HEK293 (cell line): ENCODE data around the gene TLE1.

ENCODE experiments used
- CTCF ChIA-PET: fragments of 350-600 bp; formaldehyde crosslinking; extraction: SDS; loops from one replicate; lab custom pipeline; 2021; ENCODE audit warnings: antibody characterized with exemption; lab: Yijun Ruan, JAX
- POLR2A ChIA-PET: fragments of 300-600 bp; formaldehyde crosslinking; extraction: SDS; loops from one replicate; lab custom pipeline; 2020; ENCODE audit warnings: antibody characterized with exemption, inconsistent platforms; lab: Yijun Ruan, JAX
- H3K27ac ChIP-seq: fragments of 200-500 bp; sonication (Bioruptor generic); 2 replicates; pipeline ENCODE4 v1.5.1; 2014; ENCODE audit warnings: low read depth, low read length, control low read depth, inconsistent platforms; ENCODE audit errors: extremely low read depth
- H3K36me3 ChIP-seq, 2 experiments: fragments of 200-500 bp in 1 of 2; sonication (Bioruptor generic) in 1 of 2; 1 replicate in 1 of 2; 2 replicates in 1 of 2; pipeline ENCODE4 v1.5.1; 2014 to 2017; ENCODE audit warnings: inconsistent platforms in 2 of 2, low read length in 2 of 2; ENCODE audit not compliant: control insufficient read depth in 2 of 2, insufficient read depth in 1 of 2
- H3K4me1 ChIP-seq: fragments of 200-500 bp; sonication (Bioruptor generic); 2 replicates; pipeline ENCODE4 v1.5.1; 2014; ENCODE audit warnings: mild to moderate bottlenecking, low read length, inconsistent platforms; ENCODE audit not compliant: control insufficient read depth, insufficient read depth
- H3K4me3 ChIP-seq: 2 replicates; pipeline ENCODE4 v1.5.1; 2011; ENCODE audit warnings: low read depth, mild to moderate bottlenecking, control low read depth, low read length, moderate library complexity
- H3K9me3 ChIP-seq: fragments of 200-500 bp; sonication (Bioruptor generic); 2 replicates; pipeline ENCODE4 v1.5.1; 2014; ENCODE audit warnings: low read depth, low read length, inconsistent platforms; ENCODE audit not compliant: control insufficient read depth, insufficient read depth
- GFI1B ChIP-seq: fragments of 450-650 bp; formaldehyde crosslinking; IDR thresholded peaks from 2 replicates; pipeline ENCODE4 v1.5.1; 2016; ENCODE audit warnings: missing biosample characterization, missing genetic modification characterization
- GLIS1 ChIP-seq: fragments of 450-650 bp; formaldehyde crosslinking; IDR thresholded peaks from 2 replicates; pipeline ENCODE4 v1.5.1; 2016; ENCODE audit warnings: missing biosample characterization, missing genetic modification characterization
- IKZF3 ChIP-seq: fragments of 450-650 bp; IDR thresholded peaks from 2 replicates; pipeline ENCODE4 v1.5.0; 2018; ENCODE audit warnings: missing biosample characterization, mild to moderate bottlenecking, missing genetic modification characterization, moderate library complexity
- MEIS1 ChIP-seq: sonication (generic); formaldehyde crosslinking; IDR thresholded peaks from 2 replicates; pipeline ENCODE4 v1.8.1; 2022; ENCODE audit warnings: missing genetic modification reagents, mild to moderate bottlenecking, borderline replicate concordance
- SCRT1 ChIP-seq: fragments of 450-650 bp; formaldehyde crosslinking; IDR thresholded peaks from 2 replicates; pipeline ENCODE4 v1.5.1; 2016; ENCODE audit warnings: missing biosample characterization, missing genetic modification characterization, borderline replicate concordance
- SCRT2 ChIP-seq: fragments of 450-650 bp; formaldehyde crosslinking; IDR thresholded peaks from 2 replicates; pipeline ENCODE4 v1.5.1; 2016; ENCODE audit warnings: missing biosample characterization, missing genetic modification characterization
- SETDB1 ChIP-seq: IDR thresholded peaks from one replicate; pipeline ENCODE4 v1.6.1; 2017; ENCODE audit warnings: mild to moderate bottlenecking, low read length, moderate library complexity, mixed read lengths; ENCODE audit not compliant: insufficient read length
- WT1 ChIP-seq: fragments of 450-650 bp; formaldehyde crosslinking; IDR thresholded peaks from 2 replicates; pipeline ENCODE4 v1.5.1; 2016; ENCODE audit warnings: missing biosample characterization, missing genetic modification characterization
- ZBTB20 ChIP-seq: fragments of 450-650 bp; formaldehyde crosslinking; IDR thresholded peaks from 2 replicates; pipeline ENCODE4 v1.5.1; 2016; ENCODE audit warnings: missing biosample characterization, missing genetic modification characterization
- ZBTB7A ChIP-seq: fragments of 450-650 bp; formaldehyde crosslinking; IDR thresholded peaks from 2 replicates; pipeline ENCODE4 v1.5.1; 2016; ENCODE audit warnings: low read depth, missing biosample characterization, missing genetic modification characterization
- ZNF138 ChIP-seq: fragments of 450-650 bp; formaldehyde crosslinking; IDR thresholded peaks from 2 replicates; pipeline ENCODE4 v1.5.1; 2016; ENCODE audit warnings: missing biosample characterization, missing genetic modification characterization, borderline replicate concordance
- ZNF169 ChIP-seq: fragments of 450-650 bp; formaldehyde crosslinking; IDR thresholded peaks from 2 replicates; pipeline ENCODE4 v1.5.1; 2016; ENCODE audit warnings: missing biosample characterization, missing genetic modification characterization
- ZNF174 ChIP-seq: fragments of 450-650 bp; formaldehyde crosslinking; IDR thresholded peaks from 2 replicates; pipeline ENCODE4 v1.5.0; 2017; ENCODE audit warnings: missing biosample characterization, mild to moderate bottlenecking, missing genetic modification characterization
- ZNF19 ChIP-seq: fragments of 450-650 bp; formaldehyde crosslinking; IDR thresholded peaks from 2 replicates; pipeline ENCODE4; 2016; ENCODE audit warnings: missing biosample characterization, missing genetic modification characterization, low read depth
- ZNF202 ChIP-seq: fragments of 450-650 bp; formaldehyde crosslinking; IDR thresholded peaks from 2 replicates; pipeline ENCODE4 v1.5.1; 2016; ENCODE audit warnings: missing biosample characterization, missing genetic modification characterization, borderline replicate concordance
- ZNF248 ChIP-seq: fragments of 450-650 bp; formaldehyde crosslinking; IDR thresholded peaks from 2 replicates; pipeline ENCODE4 v1.5.1; 2017; ENCODE audit warnings: missing biosample characterization, missing genetic modification characterization
- ZNF473 ChIP-seq: fragments of 450-650 bp; formaldehyde crosslinking; IDR thresholded peaks from 2 replicates; pipeline ENCODE4 v1.5.1; 2017; ENCODE audit warnings: missing biosample characterization, missing genetic modification characterization
- ZNF501 ChIP-seq: fragments of 450-650 bp; formaldehyde crosslinking; IDR thresholded peaks from 2 replicates; pipeline ENCODE4 v1.5.1; 2016; ENCODE audit warnings: missing biosample characterization, missing genetic modification characterization
- ZNF514 ChIP-seq: fragments of 450-650 bp; formaldehyde crosslinking; IDR thresholded peaks from 2 replicates; pipeline ENCODE4 v1.5.1; 2016; ENCODE audit warnings: missing biosample characterization, missing genetic modification characterization
- ZNF521 ChIP-seq: fragments of 450-650 bp; formaldehyde crosslinking; IDR thresholded peaks from 2 replicates; pipeline ENCODE4 v1.5.1; 2017; ENCODE audit warnings: missing biosample characterization, mild to moderate bottlenecking, missing genetic modification characterization
- ZNF596 ChIP-seq: fragments of 450-650 bp; IDR thresholded peaks from 2 replicates; pipeline ENCODE4 v1.5.0; 2018; ENCODE audit warnings: missing biosample characterization, mild to moderate bottlenecking, missing genetic modification characterization, moderate library complexity
- ZNF600 ChIP-seq: fragments of 450-650 bp; formaldehyde crosslinking; IDR thresholded peaks from 2 replicates; pipeline ENCODE4 v1.5.1; 2016; ENCODE audit warnings: missing biosample characterization, missing genetic modification characterization
- ZNF624 ChIP-seq: fragments of 450-650 bp; formaldehyde crosslinking; IDR thresholded peaks from 2 replicates; pipeline ENCODE4 v1.5.1; 2017; ENCODE audit warnings: missing biosample characterization, missing genetic modification characterization
- ZNF664 ChIP-seq: fragments of 450-650 bp; formaldehyde crosslinking; IDR thresholded peaks from 2 replicates; pipeline ENCODE4 v1.5.1; 2016; ENCODE audit warnings: missing biosample characterization, missing genetic modification characterization
- ZNF692 ChIP-seq: fragments of 450-650 bp; formaldehyde crosslinking; IDR thresholded peaks from 2 replicates; pipeline ENCODE4 v1.5.1; 2016; ENCODE audit warnings: missing biosample characterization, missing genetic modification characterization
- ZNF701 ChIP-seq: fragments of 450-650 bp; formaldehyde crosslinking; IDR thresholded peaks from 2 replicates; pipeline ENCODE4 v1.5.1; 2016; ENCODE audit warnings: missing biosample characterization, missing genetic modification characterization
- ZNF707 ChIP-seq: fragments of 450-650 bp; formaldehyde crosslinking; IDR thresholded peaks from 2 replicates; pipeline ENCODE4 v1.5.1; 2016; ENCODE audit warnings: missing biosample characterization, missing genetic modification characterization
- ZNF747 ChIP-seq: fragments of 450-650 bp; formaldehyde crosslinking; IDR thresholded peaks from 2 replicates; pipeline ENCODE4 v1.5.1; 2016; ENCODE audit warnings: missing biosample characterization, missing genetic modification characterization
- ZNF776 ChIP-seq: fragments of 450-650 bp; formaldehyde crosslinking; IDR thresholded peaks from 2 replicates; pipeline ENCODE4 v1.5.0; 2017; ENCODE audit warnings: missing biosample characterization, missing genetic modification characterization, borderline replicate concordance
- ZSCAN30 ChIP-seq: fragments of 450-650 bp; IDR thresholded peaks from 2 replicates; pipeline ENCODE4 v1.5.1; 2018; ENCODE audit warnings: missing biosample characterization, mild to moderate bottlenecking, missing genetic modification characterization, moderate library complexity
- TF ChIP-seq, protein P1 (sequence below): fragments of 450-650 bp; formaldehyde crosslinking; IDR thresholded peaks from 2 replicates; pipeline ENCODE4 v1.5.1; 2016; ENCODE audit warnings: missing biosample characterization, missing genetic modification characterization
- TF ChIP-seq, protein P2 (sequence below): fragments of 450-650 bp; formaldehyde crosslinking; IDR thresholded peaks from 2 replicates; pipeline ENCODE4 v1.5.1; 2017; ENCODE audit warnings: missing biosample characterization, missing genetic modification characterization

TLE1 gene

GRCh38 chr9:81543695-81544094 is 145.7 kb downstream of the TLE1 start:
- Histone ChIP-seq H3K36me3 (no peaks in the 10 kb centered on the region), H3K4me1 (peaks cover 8% of the 10 kb centered on the region; the same call in 1 of the 2 replicates), H3K9me3 (no peaks in the 10 kb centered on the region), H3K4me3 (no peak overlapping the region)
- POLR2A ChIA-PET = no interaction called here
- TF ChIP-seq ZNF747 (no peak), ZNF692 (tag by site-specific recombination) (no peak), ZNF521 (no peak), ZNF596 (tag by site-specific recombination) (no peak), ZNF600 (tag by site-specific recombination) (no peak), ZNF707 (no peak), ZNF514 (tag by site-specific recombination) (no peak), ZNF473 (tag by site-specific recombination) (no peak), ZNF202 (tag by site-specific recombination) (no peak)
- TF ChIP-seq, all 188 proteins: peak for 0
- no peak overlapping the region for H3K27ac ChIP-seq
- CTCF ChIA-PET = no interaction called here

DNA sequence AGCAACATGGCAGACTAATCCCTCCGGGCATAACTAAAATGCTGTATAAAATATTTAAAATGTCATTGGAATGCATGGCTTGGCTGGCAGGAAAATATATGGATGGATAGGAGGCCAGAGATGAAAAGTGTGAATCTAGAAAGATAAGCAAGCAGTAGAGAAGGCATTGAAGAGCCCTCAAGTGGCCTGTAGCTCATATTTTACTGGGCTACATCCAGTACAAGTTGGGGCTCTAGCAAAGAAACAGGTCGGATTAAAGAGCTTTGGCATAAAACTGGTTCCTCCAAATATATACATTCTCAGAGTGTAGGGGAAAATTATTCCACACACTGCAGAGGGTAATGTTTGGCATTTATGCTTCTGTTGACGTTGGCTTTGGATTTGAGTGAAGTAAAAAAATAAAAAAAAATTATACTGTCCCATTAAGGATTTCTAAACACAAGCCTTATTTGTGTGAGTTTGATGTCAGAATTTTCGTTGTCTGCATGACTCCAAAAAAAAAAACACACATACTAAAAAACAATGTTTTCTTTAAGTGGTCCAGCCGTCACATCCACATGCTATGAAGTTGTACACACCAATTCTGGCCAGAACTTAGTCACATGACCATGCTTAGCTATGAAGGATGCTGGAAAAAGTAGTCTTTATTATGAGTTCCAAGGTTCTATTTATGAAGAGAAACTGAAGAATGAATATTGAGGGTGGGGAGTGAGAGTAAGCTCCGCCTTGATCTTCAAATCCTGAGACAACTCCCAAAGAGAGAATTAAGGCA is 147.0 kb downstream of the TLE1 start:
- CTCF ChIA-PET = interaction anchor here (0.6 kb wide), 2 partner anchors 22 kb away, joined by 3 read pairs; no protein-coding TSS in a partner anchor

GRCh38 chr9:81540142-81540710 is 149.1 kb downstream of the TLE1 start:
- Histone ChIP-seq H3K4me1 (no peaks in the 10 kb centered on the region), H3K27ac (no peak overlapping the region)
- CTCF ChIA-PET = interaction anchor here (0.9 kb wide), 1 partner anchor 17 kb away, joined by 3 read pairs; no protein-coding TSS in a partner anchor

More for the DNA sequence above, 147.0 kb downstream of the TLE1 start:
- POLR2A ChIA-PET = no interaction called here
- TF ChIP-seq ZNF624 (tag by site-specific recombination) (no peak), MEIS1 (no peak), ZNF138 (tag by site-specific recombination) (no peak), SCRT1 (tag by site-specific recombination) (no peak), SETDB1 (no peak), ZNF701 (no peak), IKZF3 (tag by site-specific recombination) (no peak), ZNF707 (no peak), ZBTB7A (tag by site-specific recombination) (no peak), ZNF596 (tag by site-specific recombination) (no peak), ZNF169 (tag by site-specific recombination) (no peak), GFI1B (tag by site-specific recombination) (no peak), ZNF501 (tag by site-specific recombination) (no peak), GLIS1 (no peak), ZNF174 (tag by site-specific recombination) (no peak), WT1 (tag by site-specific recombination) (no peak), ZNF776 (tag by site-specific recombination) (no peak), ZSCAN30 (tag by site-specific recombination) (no peak), ZNF19 (tag by site-specific recombination) (no peak)
- TF ChIP-seq, protein P1, sequence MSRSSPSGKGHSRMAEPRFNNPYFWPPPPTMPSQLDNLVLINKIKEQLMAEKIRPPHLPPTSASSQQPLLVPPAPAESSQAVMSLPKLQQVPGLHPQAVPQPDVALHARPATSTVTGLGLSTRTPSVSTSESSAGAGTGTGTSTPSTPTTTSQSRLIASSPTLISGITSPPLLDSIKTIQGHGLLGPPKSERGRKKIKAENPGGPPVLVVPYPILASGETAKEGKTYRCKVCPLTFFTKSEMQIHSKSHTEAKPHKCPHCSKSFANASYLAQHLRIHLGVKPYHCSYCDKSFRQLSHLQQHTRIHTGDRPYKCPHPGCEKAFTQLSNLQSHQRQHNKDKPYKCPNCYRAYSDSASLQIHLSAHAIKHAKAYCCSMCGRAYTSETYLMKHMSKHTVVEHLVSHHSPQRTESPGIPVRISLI = no peak
- TF ChIP-seq, all 188 proteins: peak for 0
- Histone ChIP-seq H3K4me1 (peaks cover 6% of the 10 kb centered on the region; the same call in 1 of the 2 replicates), H3K9me3 (no peaks in the 10 kb centered on the region), H3K27ac (no peak overlapping the region), H3K36me3 (no peaks in the 10 kb centered on the region), H3K4me3 (no peak overlapping the region)

More at GRCh38 chr9:81540142-81540710, 149.1 kb downstream of the TLE1 start:
- POLR2A ChIA-PET = no interaction called here
- TF ChIP-seq, protein P2, sequence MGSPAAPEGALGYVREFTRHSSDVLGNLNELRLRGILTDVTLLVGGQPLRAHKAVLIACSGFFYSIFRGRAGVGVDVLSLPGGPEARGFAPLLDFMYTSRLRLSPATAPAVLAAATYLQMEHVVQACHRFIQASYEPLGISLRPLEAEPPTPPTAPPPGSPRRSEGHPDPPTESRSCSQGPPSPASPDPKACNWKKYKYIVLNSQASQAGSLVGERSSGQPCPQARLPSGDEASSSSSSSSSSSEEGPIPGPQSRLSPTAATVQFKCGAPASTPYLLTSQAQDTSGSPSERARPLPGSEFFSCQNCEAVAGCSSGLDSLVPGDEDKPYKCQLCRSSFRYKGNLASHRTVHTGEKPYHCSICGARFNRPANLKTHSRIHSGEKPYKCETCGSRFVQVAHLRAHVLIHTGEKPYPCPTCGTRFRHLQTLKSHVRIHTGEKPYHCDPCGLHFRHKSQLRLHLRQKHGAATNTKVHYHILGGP = no peak
- TF ChIP-seq ZNF664 (no peak), SCRT2 (tag by site-specific recombination) (no peak; the same call in 1 of the 2 replicates), ZNF248 (no peak), ZBTB20 (tag by site-specific recombination) (no peak), IKZF3 (tag by site-specific recombination) (no peak)
- Histone ChIP-seq H3K36me3 (no peaks in the 10 kb centered on the region), H3K9me3 (no peaks in the 10 kb centered on the region), H3K4me3 (no peak overlapping the region)
